IMR-90 (cell line): ENCODE measurements around the gene PUM2. TPM values are rescaled to one million over a fixed set of nuclear protein-coding genes. Genes with fewer than 3 reads are reported as not detected.

Experiments
- ATAC-seq: fragments of 200-7000 bp; cut with Tn5 transposase; 2 replicates; pipeline ENCODE4 v1.9.1; 2020; ENCODE audit warnings: low read depth, mild to moderate bottlenecking, moderate library complexity
- BruUV-seq: library from RNA; stranded (reverse); fragments of 400-500 nt; replicated peaks from 2 replicates; lab custom pipeline; 2021; lab: Mats Ljungman, UMichigan
- CTCF ChIA-PET: fragments of 300-600 bp; formaldehyde crosslinking; extraction: SDS; loops from one replicate; lab custom pipeline; 2021; ENCODE audit warnings: antibody characterized with exemption; lab: Yijun Ruan, JAX
- POLR2A ChIA-PET: fragments of 300-600 bp; sonication (Branson Sonifier 250); formaldehyde crosslinking; loops from one replicate; lab custom pipeline; 2022; ENCODE audit warnings: antibody characterized with exemption; ENCODE audit not compliant: unreplicated experiment; lab: Charles Lee
- DNase-seq: peaks from one replicate; pipeline ENCODE4 v3.0.0; 2013
- H2AFZ ChIP-seq: replicated peaks from 2 replicates; pipeline ENCODE3; 2013; ENCODE audit warnings: low read length, mild to moderate bottlenecking; ENCODE audit not compliant: poor library complexity
- H2AK5ac ChIP-seq: 2 replicates; pipeline ENCODE4 v1.6.1; 2013; ENCODE audit warnings: low read depth, low read length, inconsistent platforms
- H2AK9ac ChIP-seq: replicated peaks from 2 replicates; pipeline ENCODE3; 2013; ENCODE audit warnings: mild to moderate bottlenecking, low read depth, low read length, moderate library complexity; ENCODE audit not compliant: poor library complexity
- H2BK120ac ChIP-seq: 2 replicates; pipeline ENCODE4 v1.6.1; 2013; ENCODE audit warnings: low read depth, low read length, inconsistent platforms
- H2BK15ac ChIP-seq: 3 replicates; pipeline ENCODE4 v1.6.1; 2013; ENCODE audit warnings: low read depth, low read length, inconsistent platforms
- H2BK20ac ChIP-seq: 2 replicates; pipeline ENCODE4 v1.6.1; 2013; ENCODE audit warnings: low read depth, mild to moderate bottlenecking, inconsistent platforms, low read length, moderate library complexity
- H2BK5ac ChIP-seq: 2 replicates; pipeline ENCODE4 v1.6.1; 2013; ENCODE audit warnings: mild to moderate bottlenecking, low read depth, low read length, inconsistent platforms; ENCODE audit not compliant: poor library complexity, severe bottlenecking
- H3K14ac ChIP-seq: replicated peaks from 2 replicates; pipeline ENCODE4 v1.6.1; 2013; ENCODE audit warnings: low read depth, low read length, inconsistent platforms
- H3K18ac ChIP-seq: 2 replicates; pipeline ENCODE4 v1.6.1; 2013; ENCODE audit warnings: low read depth, low read length, control low read depth
- H3K23ac ChIP-seq: 2 replicates; pipeline ENCODE4 v1.6.1; 2013; ENCODE audit warnings: low read depth, low read length, inconsistent platforms
- H3K27ac ChIP-seq: 2 replicates; pipeline ENCODE4 v1.5.1; 2013; ENCODE audit warnings: mild to moderate bottlenecking, control low read depth, low read length; ENCODE audit not compliant: insufficient read depth
- H3K27me3 ChIP-seq: 2 replicates; pipeline ENCODE4 v1.6.1; 2013; ENCODE audit warnings: low read length; ENCODE audit not compliant: control insufficient read depth, insufficient read depth
- H3K36me3 ChIP-seq: 2 replicates; pipeline ENCODE4 v1.6.1; 2013; ENCODE audit warnings: low read length, mixed read lengths; ENCODE audit not compliant: control insufficient read depth, insufficient read depth
- H3K4ac ChIP-seq: 2 replicates; pipeline ENCODE4 v1.6.1; 2013; ENCODE audit warnings: low read depth, low read length, inconsistent platforms
- H3K4me1 ChIP-seq: 2 replicates; pipeline ENCODE4 v1.6.1; 2013; ENCODE audit warnings: low read length, mixed read lengths; ENCODE audit not compliant: control insufficient read depth, insufficient read depth
- H3K4me2 ChIP-seq: 2 replicates; pipeline ENCODE4 v1.6.1; 2013; ENCODE audit warnings: low read depth, mild to moderate bottlenecking, control low read depth, low read length, moderate library complexity
- H3K4me3 ChIP-seq: 2 replicates; pipeline ENCODE4 v1.5.1; 2013; ENCODE audit warnings: low read depth, mild to moderate bottlenecking, control low read depth, low read length, moderate library complexity; ENCODE audit not compliant: insufficient read depth
- H3K56ac ChIP-seq: 2 replicates; pipeline ENCODE4 v1.6.1; 2013; ENCODE audit warnings: low read length, inconsistent platforms; ENCODE audit not compliant: insufficient read depth; ENCODE audit errors: extremely low read depth
- H3K79me1 ChIP-seq, 2 experiments: 2 replicates each; pipeline ENCODE4 v1.6.1; 2013; ENCODE audit warnings: low read length in 2 of 2, inconsistent platforms in 1 of 2, low read depth in 1 of 2
- H3K9ac ChIP-seq: 2 replicates; pipeline ENCODE4 v1.6.1; 2013; ENCODE audit warnings: low read depth, low read length, control low read depth
- H3K9me1 ChIP-seq: 2 replicates; pipeline ENCODE4 v1.6.1; 2013; ENCODE audit warnings: low read length, inconsistent platforms; ENCODE audit not compliant: insufficient read depth
- H3K9me3 ChIP-seq: 2 replicates; pipeline ENCODE4 v1.6.1; 2013; ENCODE audit warnings: low read length; ENCODE audit not compliant: control insufficient read depth, insufficient read depth
- H4K20me1 ChIP-seq: 2 replicates; pipeline ENCODE4 v1.6.1; 2013; ENCODE audit warnings: low read length, inconsistent platforms; ENCODE audit not compliant: insufficient read depth
- H4K5ac ChIP-seq: 2 replicates; pipeline ENCODE4 v1.6.1; 2013; ENCODE audit warnings: mild to moderate bottlenecking, low read depth, low read length, control low read depth
- H4K8ac ChIP-seq, 2 experiments: 2 replicates each; pipeline ENCODE4 v1.6.1; 2013; ENCODE audit warnings: low read depth in 2 of 2, low read length in 2 of 2, control low read depth in 1 of 2, inconsistent platforms in 1 of 2
- H4K91ac ChIP-seq: 2 replicates; pipeline ENCODE4 v1.6.1; 2013; ENCODE audit warnings: low read depth, low read length, inconsistent platforms; ENCODE audit not compliant: insufficient read depth
- MAFK ChIP-seq: IDR thresholded peaks from 2 replicates; pipeline ENCODE4 v1.6.1; 2012; ENCODE audit warnings: low read depth, low read length, improper control_type of control experiment
- MXI1 ChIP-seq: IDR thresholded peaks from 2 replicates; pipeline ENCODE4 v1.6.1; 2012; ENCODE audit warnings: low read depth, mild to moderate bottlenecking, low read length, moderate library complexity, borderline replicate concordance
- RFX5 ChIP-seq: IDR thresholded peaks from 2 replicates; pipeline ENCODE4 v1.8.0; 2012; ENCODE audit warnings: low read depth, mild to moderate bottlenecking, low read length, moderate library complexity
- WGBS, 2 experiments: methylation state at CpG; one replicate each; pipeline versions ENCODE4 v1.1.5 to v1.1.7; 2013; ENCODE audit warnings: missing lambda C conversion rate in 2 of 2; ENCODE audit not compliant: insufficient read length in 1 of 2; ENCODE audit errors: extremely low coverage in 2 of 2; 5-methylcytosine and 5-hydroxymethylcytosine counted together
- dilution Hi-C: fragments of 300-500 bp; cut with HindIII; formaldehyde crosslinking; loops from one replicate; pipeline ENCODE4 v1.14.3; 2018; ENCODE audit warnings: low sequenced_read_pairs; ENCODE audit not compliant: unreplicated experiment
- in situ Hi-C: fragments of 300-500 bp; cut with MboI; formaldehyde crosslinking; loops from 3 replicates; pipeline ENCODE4 v1.14.3; 2019; ENCODE audit warnings: low sequenced_read_pairs, inconsistent platforms, mixed read lengths
- intact Hi-C: fragments of 100-400 bp; cut with micrococcal nuclease; formaldehyde crosslinking; loops from 2 replicates; pipeline ENCODE4 v1.10.0; 2022
- polyA plus RNA-seq, 3 experiments: library from polyadenylated mRNA; depleted of rRNA; stranded (reverse); fragments of >200 nt; gene quantifications; 2 replicates each; pipeline ENCODE4 v1.2.3, GENCODE V29; 2012; ENCODE audit warnings: low replicate concordance in 1 of 3
- total RNA-seq: library from RNA; depleted of rRNA; stranded (reverse); fragments of >200 nt; gene quantifications from 2 replicates; pipeline ENCODE4 v1.2.3, GENCODE V29; 2012
- TF ChIP-seq, protein P1 (sequence below): fragments of 150-350 bp; IDR thresholded peaks from 2 replicates; pipeline ENCODE4 v1.6.1; 2016; ENCODE audit warnings: low read depth, mild to moderate bottlenecking, low read length, moderate library complexity, borderline replicate concordance

Gene PUM2
- total and polyA plus RNA-seq, 2 of the 4 experiments (the other 2 are of a cell fraction): 18.8 to 38.4 TPM

GRCh38 chr2:20203072-20203471, 147.6 kb downstream of the PUM2 start:
- Histone ChIP-seq H3K4me2 (no peak overlapping the region), H3K27ac (no peak overlapping the region), H2AK5ac (no peak overlapping the region), H4K20me1 (no peaks in the 10 kb centered on the region; the same call in 1 of the 2 replicates), H3K9me3 (no peaks in the 10 kb centered on the region), H3K18ac (no peak overlapping the region), H2BK120ac (no peak overlapping the region), H2BK15ac (no peak overlapping the region), H3K23ac (no peak overlapping the region), H3K27me3 (no peaks in the 10 kb centered on the region; the same call in 1 of the 2 replicates), H3K79me1 (no peaks in the 10 kb centered on the region), H3K4me3 (no peak overlapping the region), H3K9me1 (0 out of 2 replicates have a peak, but pooled peaks cover 3% of the 10 kb centered on the region), H2BK20ac (no peak overlapping the region), H4K91ac (no peak overlapping the region), H2AK9ac (no peak overlapping the region), H4K5ac (no peak overlapping the region), H3K4ac (no peak overlapping the region), H3K9ac (no peak overlapping the region), H3K14ac (no peak overlapping the region), H3K56ac (no peak overlapping the region), H2AFZ (no peak overlapping the region), H3K4me1 (peaks cover 3% of the 10 kb centered on the region; the same call in 1 of the 2 replicates), H3K36me3 (peaks cover 4% of the 10 kb centered on the region), H2BK5ac (no peak overlapping the region), H4K8ac (no peak overlapping the region)
- TF ChIP-seq, protein P1, sequence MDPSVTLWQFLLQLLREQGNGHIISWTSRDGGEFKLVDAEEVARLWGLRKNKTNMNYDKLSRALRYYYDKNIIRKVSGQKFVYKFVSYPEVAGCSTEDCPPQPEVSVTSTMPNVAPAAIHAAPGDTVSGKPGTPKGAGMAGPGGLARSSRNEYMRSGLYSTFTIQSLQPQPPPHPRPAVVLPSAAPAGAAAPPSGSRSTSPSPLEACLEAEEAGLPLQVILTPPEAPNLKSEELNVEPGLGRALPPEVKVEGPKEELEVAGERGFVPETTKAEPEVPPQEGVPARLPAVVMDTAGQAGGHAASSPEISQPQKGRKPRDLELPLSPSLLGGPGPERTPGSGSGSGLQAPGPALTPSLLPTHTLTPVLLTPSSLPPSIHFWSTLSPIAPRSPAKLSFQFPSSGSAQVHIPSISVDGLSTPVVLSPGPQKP: no peak
- TF ChIP-seq MAFK (no peak), MXI1 (no peak), RFX5 (no peak)
- POLR2A ChIA-PET: no interaction called here
- CTCF ChIA-PET: no interaction called here
- no TSS peak for BruUV-seq
- no peak for DNase-seq
- intact Hi-C loops: no loop called here
- dilution Hi-C loops: no loop called here
- in situ Hi-C loops: no loop called here
- no CpG with 5 or more reads among the region's 10 CpGs for WGBS, 2 experiments
- ATAC-seq: no peak
